DND-41 (cell line): ENCODE measurements around the gene MRPL1.

Experiments used
- ATAC-seq: fragments of 200-7000 bp; cut with Tn5 transposase; 3 replicates; pipeline ENCODE4 v1.9.1; 2021; ENCODE audit warnings: low read depth; ENCODE audit not compliant: insufficient read depth
- DNase-seq: peaks from one replicate; pipeline ENCODE4 v3.0.0-alpha.2; 2020
- H2AFZ ChIP-seq: 2 replicates; pipeline ENCODE4 v1.6.0; 2012; ENCODE audit warnings: low read depth, low read length
- H3K27ac ChIP-seq: 2 replicates; pipeline ENCODE4 v1.5.1; 2012; ENCODE audit warnings: low read length, inconsistent platforms
- H3K27me3 ChIP-seq: fragments of 200-600 bp; sonication (generic); 2 replicates; pipeline ENCODE4 v1.6.0; 2012; ENCODE audit warnings: low read length, mild to moderate bottlenecking, inconsistent platforms; ENCODE audit not compliant: insufficient read depth, poor library complexity
- H3K36me3 ChIP-seq: 2 replicates; pipeline ENCODE4 v1.5.1; 2012; ENCODE audit warnings: low read length, inconsistent platforms; ENCODE audit not compliant: insufficient read depth
- H3K4me1 ChIP-seq: 2 replicates; pipeline ENCODE4 v1.5.1; 2012; ENCODE audit warnings: mild to moderate bottlenecking, low read length; ENCODE audit not compliant: insufficient read depth
- H3K4me2 ChIP-seq: 2 replicates; pipeline ENCODE4 v1.6.0; 2012; ENCODE audit warnings: mild to moderate bottlenecking, moderate library complexity, low read length, inconsistent platforms; ENCODE audit not compliant: insufficient read depth
- H3K4me3 ChIP-seq, 2 experiments: fragments of 200-600 bp in 1 of 2; shearing (Covaris generic) in 1 of 2; 2 replicates each; pipeline ENCODE4 v1.5.1; 2012 to 2016; ENCODE audit warnings: inconsistent platforms in 2 of 2, low read length in 2 of 2, mild to moderate bottlenecking in 2 of 2, low read depth in 1 of 2, moderate library complexity in 1 of 2
- H3K79me2 ChIP-seq: 2 replicates; pipeline ENCODE4 v1.6.0; 2012; ENCODE audit warnings: low read length, inconsistent platforms; ENCODE audit not compliant: insufficient read depth
- H3K9ac ChIP-seq: 2 replicates; pipeline ENCODE4 v1.6.0; 2012; ENCODE audit warnings: low read depth, mild to moderate bottlenecking, inconsistent platforms, low read length, moderate library complexity
- H3K9me3 ChIP-seq: 2 replicates; pipeline ENCODE4 v1.5.1; 2012; ENCODE audit warnings: low read length, moderate library complexity, mild to moderate bottlenecking, inconsistent platforms; ENCODE audit not compliant: insufficient read depth, severe bottlenecking
- H4K20me1 ChIP-seq: 2 replicates; pipeline ENCODE4 v1.6.0; 2012; ENCODE audit warnings: low read length; ENCODE audit not compliant: insufficient read depth
- EZH2 ChIP-seq: IDR thresholded peaks from 3 replicates; pipeline ENCODE4 v1.6.1; 2012; ENCODE audit warnings: borderline replicate concordance, low read depth, mild to moderate bottlenecking, moderate library complexity, low read length, inconsistent platforms; ENCODE audit not compliant: severe bottlenecking
- TF ChIP-seq, protein P1 (sequence below): IDR thresholded peaks from 2 replicates; pipeline ENCODE4 v1.5.1; 2012; ENCODE audit warnings: borderline replicate concordance, low read length, moderate library complexity, mild to moderate bottlenecking; ENCODE audit not compliant: poor library complexity, severe bottlenecking; ENCODE audit errors: extremely low read depth

The MRPL1 gene

DNA sequence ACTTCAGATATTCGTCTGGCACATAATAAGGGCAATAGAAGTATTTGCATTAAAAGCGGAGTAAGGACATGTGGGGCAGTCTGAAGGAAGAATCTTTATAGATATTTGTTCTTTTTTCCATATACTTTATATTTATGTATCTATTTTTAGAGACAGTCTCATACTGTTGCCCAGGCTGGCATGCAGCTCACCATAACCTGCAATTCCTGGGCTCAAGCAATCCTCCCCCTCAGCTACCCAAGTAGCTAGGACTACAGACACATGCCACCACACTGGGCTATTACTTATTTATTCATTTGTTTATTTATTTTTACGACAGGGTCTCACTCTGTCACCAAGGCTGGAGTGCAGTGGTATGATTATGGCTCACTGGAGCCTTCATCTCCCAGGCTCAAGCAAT is 16.7 kb upstream of the MRPL1 start:
- ATAC-seq (no peak), DNase-seq (no peak)
- Histone ChIP-seq H3K27ac (no peak overlapping the region), H3K9me3 (no peaks in the 10 kb centered on the region), H3K4me2 (no peak overlapping the region), H3K4me3 (no peak overlapping the region), H2AFZ (no peak overlapping the region), H4K20me1 (no peaks in the 10 kb centered on the region), H3K9ac (no peak overlapping the region), H3K4me1 (no peaks in the 10 kb centered on the region), H3K79me2 (no peaks in the 10 kb centered on the region), H3K36me3 (no peaks in the 10 kb centered on the region), H3K27me3 (no peaks in the 10 kb centered on the region)
- no peak for TF ChIP-seq EZH2
- TF ChIP-seq, protein P1, sequence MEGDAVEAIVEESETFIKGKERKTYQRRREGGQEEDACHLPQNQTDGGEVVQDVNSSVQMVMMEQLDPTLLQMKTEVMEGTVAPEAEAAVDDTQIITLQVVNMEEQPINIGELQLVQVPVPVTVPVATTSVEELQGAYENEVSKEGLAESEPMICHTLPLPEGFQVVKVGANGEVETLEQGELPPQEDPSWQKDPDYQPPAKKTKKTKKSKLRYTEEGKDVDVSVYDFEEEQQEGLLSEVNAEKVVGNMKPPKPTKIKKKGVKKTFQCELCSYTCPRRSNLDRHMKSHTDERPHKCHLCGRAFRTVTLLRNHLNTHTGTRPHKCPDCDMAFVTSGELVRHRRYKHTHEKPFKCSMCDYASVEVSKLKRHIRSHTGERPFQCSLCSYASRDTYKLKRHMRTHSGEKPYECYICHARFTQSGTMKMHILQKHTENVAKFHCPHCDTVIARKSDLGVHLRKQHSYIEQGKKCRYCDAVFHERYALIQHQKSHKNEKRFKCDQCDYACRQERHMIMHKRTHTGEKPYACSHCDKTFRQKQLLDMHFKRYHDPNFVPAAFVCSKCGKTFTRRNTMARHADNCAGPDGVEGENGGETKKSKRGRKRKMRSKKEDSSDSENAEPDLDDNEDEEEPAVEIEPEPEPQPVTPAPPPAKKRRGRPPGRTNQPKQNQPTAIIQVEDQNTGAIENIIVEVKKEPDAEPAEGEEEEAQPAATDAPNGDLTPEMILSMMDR, result no peak

- Histone ChIP-seq H3K36me3 (no peaks in the 10 kb centered on the region), H4K20me1 (no peaks in the 10 kb centered on the region), H3K79me2 (no peaks in the 10 kb centered on the region), H3K4me1 (peaks cover 14% of the 10 kb centered on the region), H3K4me2 (no peak overlapping the region), H3K9me3 (no peaks in the 10 kb centered on the region), H3K27ac (no peak overlapping the region), H3K9ac (no peak overlapping the region), H2AFZ (0 out of 2 replicates have a peak overlapping the region, but pooled peaks have one; percentile 28), H3K4me3 (no peak overlapping the region), H3K27me3 (no peaks in the 10 kb centered on the region)
- no peak for TF ChIP-seq EZH2
- TF ChIP-seq, protein P1, result no peak
- DNase-seq, result no peak
- ATAC-seq, result no peak
These were observed 14.1 kb upstream of the MRPL1 start for GRCh38 chr4:77848508-77848907.

GRCh38 chr4:77849278-77849965 is 13.2 kb upstream of the MRPL1 start:
- ATAC-seq (no peak), DNase-seq (no peak)
- Histone ChIP-seq H3K4me1 (peaks cover 20% of the 10 kb centered on the region), H3K27ac (no peak overlapping the region), H3K27me3 (no peaks in the 10 kb centered on the region), H3K4me2 (no peak overlapping the region), H2AFZ (no peak overlapping the region), H3K36me3 (no peaks in the 10 kb centered on the region), H3K4me3 (no peak overlapping the region), H3K79me2 (no peaks in the 10 kb centered on the region), H3K9me3 (no peaks in the 10 kb centered on the region), H3K9ac (no peak overlapping the region), H4K20me1 (no peaks in the 10 kb centered on the region)
- TF ChIP-seq, protein P1, result no peak
- no peak for TF ChIP-seq EZH2
